SW 1271 (cell line): Measurements from ENCODE around the gene RAB34.

ENCODE experiments used
- DNase-seq, 2 experiments: peaks; one replicate each; lab custom pipeline; 2025; lab: John Stamatoyannopoulos, UW

Gene RAB34

DNA sequence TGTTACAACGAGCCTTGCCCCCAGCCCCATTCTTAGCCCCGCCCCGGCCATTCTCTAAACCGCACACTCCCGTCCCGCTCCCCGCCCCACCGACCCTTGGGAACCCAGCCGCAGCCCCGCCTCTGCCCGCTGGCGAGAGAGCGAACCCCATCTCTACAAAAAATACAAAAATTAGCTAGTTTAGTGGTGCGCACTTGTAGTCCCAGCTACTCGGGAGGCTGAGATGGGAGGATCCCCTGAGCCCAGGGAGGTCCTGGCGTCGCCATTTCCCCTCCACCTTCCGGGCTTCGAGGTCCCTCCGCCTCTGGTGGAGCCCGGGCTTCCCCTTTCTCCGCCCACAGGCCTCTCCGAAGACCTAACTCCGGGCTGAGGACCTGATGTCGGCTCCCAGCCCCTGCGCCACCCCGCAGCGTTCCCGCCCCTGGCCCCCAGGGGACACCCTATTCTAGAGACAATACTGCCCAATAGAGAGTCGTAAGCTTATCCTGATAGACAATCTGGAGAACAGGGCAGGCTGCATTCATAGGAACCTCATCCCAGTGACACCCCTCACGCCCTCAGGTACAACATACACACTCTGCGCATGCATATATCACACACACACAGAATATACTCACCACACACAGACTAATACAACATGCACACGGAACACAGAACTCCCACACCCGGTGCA is 5.5 kb downstream of the RAB34 start:
- no peak for DNase-seq

DNA sequence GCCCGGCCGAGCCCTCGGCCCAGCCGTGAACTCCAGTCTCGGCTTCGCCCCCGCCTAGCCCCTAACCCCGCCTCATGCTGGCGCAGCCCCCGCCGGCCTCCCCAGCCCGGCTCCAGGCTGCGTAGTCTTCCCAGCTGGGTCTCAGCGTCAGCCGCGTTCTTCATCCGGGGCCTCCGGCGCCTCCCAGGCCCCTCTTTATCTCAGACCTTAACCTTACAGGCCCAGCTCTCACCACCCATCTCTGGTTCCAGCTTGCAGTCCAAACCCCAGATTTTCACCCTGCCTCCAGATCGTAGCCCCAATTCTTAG is 6.0 kb downstream of the RAB34 start, which contains the start of gene PROCA1:
PROCA1 (minus strand) TSS at position 166 of the 309 bp plus-strand sequence. CDS start 228 bp downstream, outside the sequence.
- DNase-seq: no peak

DNA sequence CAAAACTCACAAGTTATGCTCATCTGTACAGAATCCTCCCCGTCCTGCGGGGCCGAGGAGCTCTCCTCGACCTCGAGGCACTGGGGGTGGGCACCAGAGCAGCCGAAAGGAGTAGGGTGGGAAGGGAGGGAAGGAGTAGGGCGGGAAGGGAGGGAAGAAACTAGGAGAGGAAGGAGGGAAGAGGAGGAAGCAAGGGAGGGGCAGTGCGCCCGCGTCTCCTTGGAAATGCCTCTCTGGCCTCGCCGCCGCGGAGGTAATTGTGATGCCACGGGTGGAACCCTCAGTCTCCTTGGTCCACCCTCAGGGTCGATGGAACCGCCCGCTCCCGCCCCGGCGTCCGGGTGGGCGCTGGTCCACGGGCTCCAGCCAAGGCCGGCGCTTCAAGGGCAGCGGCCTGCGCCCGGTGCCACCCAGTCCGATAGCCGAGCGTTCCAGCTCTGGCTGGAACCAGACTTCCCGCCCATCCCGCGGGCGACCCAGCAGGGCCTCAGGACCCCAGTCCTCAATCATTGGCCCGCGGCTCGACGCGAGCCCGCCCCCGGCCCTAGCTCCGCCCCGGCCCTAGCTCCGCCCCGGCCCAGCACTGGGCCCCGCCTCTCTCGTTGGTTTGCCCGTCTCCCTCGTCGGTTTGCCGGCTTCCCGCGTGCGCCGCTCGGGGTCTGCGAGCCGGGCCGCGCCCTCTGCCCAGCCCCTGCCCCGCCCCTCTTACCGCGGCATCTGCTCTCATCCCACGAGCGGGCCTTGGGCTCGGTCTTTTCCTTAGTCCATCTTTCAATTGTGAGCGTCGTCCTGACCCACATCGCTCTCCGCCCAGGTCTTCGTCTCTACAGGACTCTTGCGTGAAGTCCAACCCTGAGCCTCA is 6.6 kb downstream of the RAB34 start:
- peak; percentile 54 to 87 for DNase-seq

DNA sequence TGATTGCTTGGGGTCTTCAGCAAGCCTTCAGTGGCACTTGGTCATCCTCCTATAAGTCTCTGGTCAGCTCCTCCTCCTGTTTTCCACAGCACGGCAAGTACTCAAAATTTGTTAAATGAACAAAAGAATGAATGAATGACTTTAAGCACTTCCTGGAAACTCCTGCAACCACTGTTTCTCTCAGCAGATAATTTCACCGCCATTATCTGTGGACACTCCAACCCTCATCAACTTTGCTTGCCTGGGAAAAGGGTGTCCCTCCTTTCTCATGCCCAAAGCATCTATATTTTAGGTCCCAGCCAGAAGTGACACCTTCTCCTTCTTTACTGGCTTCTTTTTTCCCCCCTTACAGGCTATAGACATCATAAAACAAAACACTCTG is 10.3 kb downstream of the RAB34 start:
- no peak for DNase-seq

DNA sequence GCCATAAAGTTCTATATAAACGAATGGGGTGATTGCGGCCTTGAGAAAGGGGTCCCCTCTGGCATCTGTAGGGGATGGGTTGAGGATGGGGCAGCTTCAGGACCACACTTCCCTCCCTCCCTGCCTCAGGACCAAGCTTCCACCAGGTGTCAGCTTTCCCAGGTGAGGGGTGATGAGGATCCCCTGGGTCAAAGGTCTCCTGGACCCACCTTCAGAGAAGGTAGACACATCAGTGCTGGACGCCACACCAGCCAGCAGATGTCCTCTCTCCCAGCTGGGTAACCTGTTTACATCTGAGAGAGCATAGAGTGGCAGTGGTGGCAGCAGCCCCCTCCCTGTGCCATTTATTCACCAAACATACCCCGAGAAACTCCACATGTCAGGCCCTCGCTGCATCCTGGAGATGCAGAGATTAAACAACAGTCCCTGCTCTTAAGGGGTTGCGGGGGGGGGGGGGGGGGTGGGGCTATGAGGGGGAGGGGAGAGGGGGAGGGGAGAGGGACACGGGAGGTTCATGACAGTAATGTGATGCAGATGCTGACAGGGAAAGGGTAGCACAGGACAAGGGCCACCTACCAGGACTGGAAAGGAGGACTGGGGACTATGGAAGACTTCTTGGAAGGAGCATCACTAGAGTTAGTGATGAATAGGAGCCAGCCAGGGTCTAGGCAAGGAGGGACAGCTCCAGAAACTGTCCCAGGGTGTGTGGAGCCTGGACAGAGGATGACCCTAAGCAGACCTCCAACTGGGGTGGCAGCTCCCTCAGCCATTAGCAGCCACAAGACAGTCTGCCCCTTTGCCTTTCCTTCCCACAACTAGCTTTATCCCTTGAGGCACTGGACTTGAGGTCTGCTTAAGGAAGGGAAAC is 11.0 kb downstream of the RAB34 start:
- DNase-seq: no peak

DNA sequence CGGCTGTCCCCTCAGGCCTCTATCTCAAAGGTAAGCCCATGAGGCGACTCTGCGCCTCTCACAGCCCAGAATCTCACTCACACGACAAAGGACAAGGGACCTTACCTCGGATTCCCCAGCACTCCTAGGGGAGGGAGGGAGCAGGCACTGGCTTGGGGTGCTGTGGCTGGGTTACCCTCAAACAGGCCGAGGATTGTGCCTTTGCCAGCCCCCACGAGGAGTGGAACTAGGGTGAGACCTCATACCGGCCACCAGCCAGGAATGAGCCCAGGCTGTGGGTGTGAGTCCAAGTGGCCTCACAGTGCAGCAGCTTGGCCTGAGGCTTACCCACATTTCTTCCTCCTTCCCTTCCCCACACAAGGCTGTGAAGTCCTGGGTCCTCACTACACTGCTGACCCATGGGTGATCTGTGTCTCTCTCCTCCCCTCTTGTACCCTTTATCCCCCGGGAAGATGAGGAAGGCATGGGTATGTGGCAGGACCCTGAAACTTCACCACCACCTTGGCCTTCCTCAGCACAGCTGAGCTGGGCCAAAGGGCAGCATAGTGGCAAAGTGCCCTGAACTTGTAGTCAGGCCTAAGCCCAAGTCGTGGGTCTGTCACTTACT is 11.8 kb downstream of the RAB34 start:
- DNase-seq: no peak

DNA sequence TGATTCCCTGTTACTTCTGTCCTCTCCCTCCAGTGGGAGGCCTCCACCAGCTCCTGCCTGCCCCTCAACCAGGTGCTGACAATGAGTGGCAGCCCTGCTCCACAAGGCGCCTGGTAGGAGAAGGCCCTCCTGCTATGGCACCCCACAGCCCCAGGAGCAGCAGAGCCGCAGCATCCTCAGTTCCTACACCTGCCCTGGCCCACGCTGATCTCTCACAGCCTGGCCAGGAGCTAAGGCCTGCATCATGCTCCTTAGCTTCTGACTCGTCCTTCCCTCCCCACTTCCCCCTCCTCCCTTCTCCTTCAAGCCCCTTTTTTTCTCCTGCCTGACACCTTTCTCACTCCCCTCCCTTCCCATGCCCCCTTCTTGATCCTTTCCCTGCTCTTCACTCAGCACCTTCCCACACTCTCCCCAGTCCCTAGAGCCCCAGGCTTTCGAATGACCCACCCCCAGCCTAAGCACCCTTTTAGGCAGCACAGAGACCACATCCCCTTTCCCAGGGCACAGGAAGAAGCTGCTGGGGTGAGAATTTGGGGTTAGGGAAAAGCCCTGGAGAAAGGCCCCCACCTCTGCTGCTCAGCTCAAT is 12.5 kb downstream of the RAB34 start:
- no peak for DNase-seq

DNA sequence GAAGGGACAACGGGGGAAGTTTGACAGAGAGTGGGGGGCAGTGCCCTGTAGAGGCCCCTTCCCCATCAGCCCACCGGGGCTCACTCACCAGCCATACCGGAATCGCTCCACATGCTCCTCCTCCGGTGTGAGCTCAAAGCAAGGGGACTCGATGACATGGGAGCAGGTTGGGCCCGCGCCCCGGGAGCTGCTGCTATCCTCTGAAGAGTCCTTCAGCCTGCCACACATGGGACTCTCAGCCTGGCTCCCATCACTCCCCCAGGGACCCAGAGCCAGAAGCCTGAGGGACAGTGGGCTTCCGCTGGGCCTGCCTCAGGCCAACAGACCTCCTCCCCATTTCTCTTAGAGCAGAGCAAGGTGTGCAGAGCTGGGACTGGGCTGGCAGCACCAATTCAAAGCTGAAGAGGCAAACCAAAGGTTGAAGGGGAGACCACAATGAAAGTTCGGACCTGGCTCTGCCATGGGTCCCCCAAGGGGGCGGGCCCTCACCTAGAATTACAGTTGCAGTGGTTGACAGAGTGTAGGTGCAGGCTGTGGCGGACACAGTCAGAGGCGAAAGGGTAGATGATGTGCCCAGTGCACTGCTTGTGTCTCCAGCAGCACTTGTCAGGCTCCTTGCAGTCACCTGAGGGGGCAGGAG is 13.3 kb downstream of the RAB34 start:
- no peak for DNase-seq

DNA sequence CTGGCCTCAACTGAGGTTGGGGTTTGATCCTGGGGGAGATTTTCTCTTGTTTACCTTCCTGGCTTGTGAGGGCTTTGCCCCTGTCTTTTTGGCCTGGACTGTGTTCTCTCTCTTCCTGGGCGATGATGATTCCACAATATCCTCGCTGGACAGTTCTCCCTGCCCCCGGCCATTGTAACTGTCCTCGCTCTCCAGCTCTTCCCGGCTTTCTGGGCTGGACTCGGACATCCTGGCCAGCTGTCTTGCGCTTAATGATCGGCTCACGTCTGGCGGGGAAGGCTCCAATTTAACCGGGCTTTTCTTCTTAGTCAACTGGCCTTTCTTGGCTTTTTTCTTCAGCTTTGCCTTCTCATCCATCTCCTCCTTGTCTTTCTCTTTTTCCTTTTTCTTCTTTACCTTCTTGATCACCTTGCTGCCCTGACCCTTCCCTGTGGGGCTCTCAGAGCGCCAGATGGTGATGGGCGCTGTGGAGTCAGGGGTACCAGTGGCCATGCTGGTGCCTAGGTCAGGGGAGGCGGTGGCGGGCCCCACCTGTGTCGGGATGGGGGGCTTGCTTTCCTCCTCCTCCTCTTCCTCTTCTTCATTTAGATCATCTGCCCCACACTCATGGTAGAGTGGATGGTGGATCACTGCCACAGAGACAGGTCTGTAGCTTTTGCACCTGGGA is 14.0 kb downstream of the RAB34 start:
- no peak for DNase-seq

DNA sequence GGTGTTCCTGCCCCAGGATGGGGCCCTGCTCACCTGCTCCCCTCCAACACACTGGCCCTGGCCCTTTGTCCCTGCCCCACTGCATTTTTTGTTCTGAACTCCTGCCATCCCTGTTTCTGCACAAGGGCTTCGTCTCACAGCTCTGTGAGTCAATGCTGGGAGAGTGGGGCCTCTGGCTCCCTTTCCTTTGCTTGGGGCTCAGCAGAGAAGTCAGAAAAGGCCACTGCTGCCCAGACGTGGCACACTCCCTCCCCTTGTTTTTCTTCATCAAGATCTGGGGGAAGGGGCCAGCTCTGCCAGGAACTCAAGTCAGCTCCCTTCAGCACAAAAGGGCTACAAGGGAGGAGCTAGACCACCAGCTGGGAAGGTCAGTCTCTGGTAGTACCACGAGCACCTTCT is 14.9 kb downstream of the RAB34 start:
- no peak for DNase-seq

DNA sequence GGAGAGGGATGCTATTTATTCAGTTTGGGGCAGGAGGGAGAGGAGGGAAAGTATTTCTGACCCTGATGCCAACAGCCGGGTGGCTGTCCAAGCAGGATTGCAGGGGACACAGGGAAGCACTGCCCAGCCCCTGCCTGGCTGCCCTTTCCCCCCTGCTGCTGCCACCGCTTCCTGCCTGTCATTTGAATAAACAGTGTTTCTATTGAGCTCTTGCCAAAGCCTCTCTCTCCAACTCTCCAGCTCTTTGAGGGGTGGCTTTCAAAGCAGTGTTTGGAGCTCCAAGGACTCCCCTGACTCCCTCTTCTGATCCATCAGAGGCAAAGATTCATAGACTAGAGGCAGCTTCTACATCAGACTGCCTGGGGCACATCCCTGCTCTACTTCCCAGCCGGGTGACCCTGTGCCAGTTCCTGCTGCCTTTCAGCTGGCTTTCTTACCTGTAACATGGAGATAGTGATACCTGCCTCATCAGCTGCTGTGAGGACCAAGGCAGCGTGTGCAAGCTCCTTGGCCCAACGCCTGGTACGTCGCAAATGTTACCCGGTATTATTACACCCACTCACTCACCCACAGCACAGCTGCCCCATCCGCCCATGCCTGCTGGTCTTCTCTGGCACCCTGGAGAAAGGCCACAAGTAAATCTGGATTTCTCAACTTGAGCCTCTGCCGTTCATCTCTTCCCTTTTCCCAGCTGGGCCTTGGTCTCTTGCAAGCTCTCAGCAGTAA is 15.5 kb downstream of the RAB34 start:
- no peak for DNase-seq

DNA sequence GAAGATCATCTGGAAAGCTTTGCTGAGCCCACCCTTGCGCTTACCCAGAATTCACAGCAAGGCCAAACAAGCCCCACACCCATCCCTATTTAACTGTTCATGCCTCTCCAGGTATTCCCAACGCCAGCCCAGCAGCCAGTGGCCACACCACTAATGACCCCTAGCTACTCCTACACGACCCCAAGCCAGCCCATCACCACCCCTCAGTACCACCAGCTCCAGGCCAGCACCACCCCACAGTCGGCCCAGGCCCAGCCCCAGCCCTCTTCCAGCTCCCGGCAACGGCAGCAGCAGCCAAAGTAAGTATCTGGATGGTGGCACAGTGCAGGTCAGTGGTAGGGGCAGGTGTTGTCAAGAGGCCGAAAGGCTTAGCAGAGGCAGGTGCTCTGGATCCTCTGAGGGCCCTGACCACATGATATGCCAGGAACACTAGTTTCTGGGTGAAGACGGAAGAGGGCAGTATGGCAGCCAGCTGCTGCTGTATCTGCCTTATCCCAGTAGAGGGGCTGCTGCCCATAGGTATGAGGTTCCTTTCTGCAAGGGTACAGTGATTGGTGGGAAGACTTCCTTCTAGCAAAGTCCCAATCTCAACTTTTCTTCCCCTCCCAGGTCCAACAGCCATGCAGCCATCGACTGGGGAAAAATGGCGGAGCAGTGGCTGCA is 16.7 kb downstream of the RAB34 start:
- DNase-seq: no peak

DNA sequence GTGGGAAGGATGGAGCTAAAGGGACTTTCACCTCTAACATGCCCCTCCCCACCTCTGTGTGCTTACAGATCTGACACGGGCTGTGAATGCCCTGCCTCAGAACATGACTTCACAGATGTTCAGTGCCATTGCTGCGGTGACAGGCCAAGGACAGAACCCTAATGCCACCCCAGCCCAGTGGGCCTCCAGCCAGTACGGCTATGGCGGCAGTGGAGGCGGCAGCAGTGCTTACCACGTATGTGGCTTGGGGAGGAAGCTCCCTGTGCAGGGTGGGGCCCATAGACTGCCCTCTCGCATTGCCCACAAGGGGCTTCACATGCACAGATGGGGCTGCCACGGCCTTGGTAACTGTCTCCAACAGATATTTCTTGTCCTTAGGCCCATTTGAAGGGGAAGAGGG is 17.4 kb downstream of the RAB34 start:
- no peak for DNase-seq

DNA sequence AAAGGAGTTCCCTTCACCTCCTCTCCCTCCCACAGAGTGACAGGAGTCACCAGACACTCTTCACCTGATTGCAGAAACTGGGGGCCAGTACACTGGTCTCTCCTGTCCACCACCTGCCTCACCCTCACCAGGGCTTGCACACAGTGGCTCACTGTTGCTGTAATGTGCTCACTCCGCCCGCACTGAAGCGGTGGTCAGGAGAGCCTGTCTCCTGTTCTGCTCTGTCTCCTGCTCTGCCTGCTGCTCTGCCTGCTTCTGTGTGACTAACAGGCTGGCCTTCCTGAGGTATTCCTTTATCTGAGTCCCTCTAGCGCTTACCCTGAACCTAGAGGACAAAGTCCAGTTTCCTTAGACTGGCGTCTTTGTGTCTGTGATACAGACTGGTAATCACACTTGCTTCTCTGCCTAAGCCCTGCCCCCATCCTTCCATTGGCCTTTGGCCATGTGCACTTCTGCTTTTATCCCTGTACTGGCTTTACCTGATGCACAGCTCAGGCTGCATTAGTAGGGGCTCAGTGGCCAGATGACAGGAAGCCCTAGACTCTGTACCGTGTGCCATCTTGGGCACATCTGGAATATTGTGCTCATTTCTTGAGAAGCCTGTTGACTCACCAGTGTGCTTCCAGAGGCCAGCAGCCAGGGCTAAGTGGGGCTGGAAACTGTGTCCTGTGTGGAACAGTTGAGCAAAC is 19.3 kb downstream of the RAB34 start:
- no peak for DNase-seq

DNA sequence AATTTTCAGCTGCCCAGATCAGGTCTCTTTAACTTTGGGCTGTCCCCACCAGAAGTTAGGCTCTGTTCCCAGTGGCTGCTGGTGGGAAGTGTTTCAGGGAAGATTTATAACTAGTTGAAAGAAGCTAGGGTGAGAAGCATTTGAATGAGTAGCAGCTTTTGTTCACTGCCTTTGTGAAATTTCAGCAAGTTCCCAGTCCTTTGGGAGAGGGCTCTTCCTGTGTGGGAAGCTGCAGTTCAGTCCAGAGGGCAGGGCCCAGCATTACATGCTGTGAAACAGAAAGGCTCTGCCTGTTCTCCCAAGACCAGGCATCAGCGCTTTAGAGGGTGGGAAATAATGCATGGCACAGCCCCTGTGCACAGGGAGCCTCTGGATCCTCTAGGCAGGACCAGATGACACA is 23.8 kb downstream of the RAB34 start:
- no peak for DNase-seq

DNA sequence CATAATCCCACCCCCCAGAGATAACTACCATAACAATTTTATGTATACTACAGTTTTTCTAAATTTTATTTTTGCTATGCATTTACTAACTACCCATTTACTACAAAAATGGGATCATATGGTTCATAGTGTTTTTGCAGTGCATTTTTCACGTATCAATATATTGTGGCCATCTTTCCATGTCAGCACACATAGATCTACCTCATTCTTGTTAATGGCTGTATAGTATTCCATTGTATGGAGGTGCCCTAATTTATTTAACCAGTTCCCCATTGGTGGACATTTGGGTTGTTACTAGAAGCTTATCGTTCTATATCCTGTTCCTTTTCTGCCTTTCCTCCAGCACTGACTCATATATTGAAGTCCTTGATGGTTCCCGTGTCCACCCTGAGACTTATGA is 28.7 kb downstream of the RAB34 start:
- DNase-seq: no peak

DNA sequence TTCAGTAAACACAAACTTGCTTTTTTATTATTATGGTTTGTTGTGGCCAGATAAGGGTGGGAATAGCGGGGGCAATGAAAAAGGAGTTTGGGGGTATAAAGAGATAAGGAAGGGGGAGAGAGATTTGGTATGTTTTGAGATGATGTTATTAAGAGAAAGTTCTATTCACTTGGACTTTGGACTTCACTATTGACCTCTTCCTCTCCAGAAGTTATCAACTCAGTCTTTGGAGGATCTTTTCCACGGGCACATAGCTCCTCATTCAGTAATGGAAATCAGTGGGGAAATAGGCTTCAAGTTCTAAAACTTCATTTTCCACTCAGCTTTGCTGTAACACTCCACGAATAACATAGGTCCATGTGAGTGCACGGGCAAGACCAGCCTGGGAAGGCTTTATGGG is 29.2 kb downstream of the RAB34 start:
- no peak for DNase-seq

DNA sequence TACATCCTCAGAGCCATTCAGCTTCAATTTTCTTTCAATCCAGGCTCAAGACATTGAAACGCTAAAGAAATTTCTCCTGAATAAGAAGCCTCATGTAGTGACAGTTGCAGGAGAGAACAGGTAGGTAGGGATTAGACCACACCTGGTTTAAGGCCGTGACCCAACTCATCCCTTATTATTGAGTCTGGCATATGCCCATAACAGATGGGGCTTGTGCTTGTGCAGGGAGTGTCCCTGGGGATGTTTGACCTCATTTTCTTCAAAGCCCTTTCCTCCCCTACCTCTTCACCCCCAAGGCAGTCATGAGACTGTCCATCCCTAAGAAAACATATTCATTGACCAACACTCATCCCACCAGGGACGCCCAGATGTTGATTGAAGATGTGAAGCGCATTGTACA is 31.4 kb downstream of the RAB34 start:
- no peak for DNase-seq

DNA sequence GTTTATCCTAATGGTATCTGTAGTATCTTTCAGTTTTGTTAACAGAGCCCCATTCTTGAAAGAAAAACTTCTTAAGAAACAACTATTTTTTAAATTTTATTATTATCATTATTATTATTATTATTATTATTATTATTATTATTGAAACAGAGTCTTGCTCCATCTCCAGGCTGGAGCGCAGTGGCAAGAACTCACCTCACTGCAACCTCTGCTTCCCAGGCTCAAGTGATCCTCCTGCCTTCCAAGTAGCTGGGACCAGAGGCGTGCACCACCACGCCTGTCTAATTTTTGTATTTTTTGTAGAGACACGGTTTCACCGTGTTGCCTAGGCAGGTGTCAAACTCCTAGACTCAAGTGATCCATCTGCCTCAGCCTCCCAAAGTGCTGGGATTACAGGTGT is 32.3 kb downstream of the RAB34 start:
- no peak for DNase-seq
